Neutrophil (primary cell): ENCODE measurements around the gene MMUT.
"Not testable (repeated sequence)": the region's sequence is repeated elsewhere in the genome, so short reads cannot be mapped to it uniquely, and the experiment has no call there.

Source experiments
- H3K27ac ChIP-seq: fragments of 200-600 bp; sonication (generic); 2 replicates; pipeline ENCODE4 v1.5.1; 2016; ENCODE audit warnings: mild to moderate bottlenecking, moderate library complexity
- H3K27me3 ChIP-seq: fragments of 200-600 bp; sonication (generic); 2 replicates; pipeline ENCODE4 v1.6.0; 2016; ENCODE audit warnings: mild to moderate bottlenecking
- H3K36me3 ChIP-seq: fragments of 200-600 bp; sonication (generic); 2 replicates; pipeline ENCODE4 v1.5.1; 2017
- H3K4me1 ChIP-seq, 2 experiments: fragments of 200-600 bp in 1 of 2; sonication (generic) in 1 of 2; 1 replicate in 1 of 2; 2 replicates in 1 of 2; pipeline versions ENCODE4 v1.5.1 to v1.6.1; 2013 to 2016; ENCODE audit warnings: low read depth in 1 of 2, low read length in 1 of 2, mild to moderate bottlenecking in 1 of 2, moderate library complexity in 1 of 2; ENCODE audit not compliant: control insufficient read depth in 1 of 2, insufficient read depth in 1 of 2
- H3K4me3 ChIP-seq, 2 experiments: fragments of 200-600 bp in 1 of 2; sonication (generic) in 1 of 2; 1 replicate in 1 of 2; 2 replicates in 1 of 2; pipeline ENCODE4 v1.5.1; 2013 to 2016; ENCODE audit warnings: low read depth in 1 of 2, low read length in 1 of 2, mild to moderate bottlenecking in 1 of 2, moderate library complexity in 1 of 2
- H3K9me3 ChIP-seq: fragments of 200-600 bp; sonication (generic); 2 replicates; pipeline ENCODE4 v1.5.1; 2016
- CTCF ChIP-seq: fragments of 200-600 bp; sonication (generic); IDR thresholded peaks from 2 replicates; pipeline ENCODE4 v1.5.1; 2016; ENCODE audit warnings: antibody characterized with exemption

MMUT gene

GRCh38 chr6:49406250-49406970 is 56.6 kb downstream of the MMUT start:
- Histone ChIP-seq H3K4me1 (no peaks in the 10 kb centered on the region), H3K4me3 (no peak overlapping the region), H3K27me3 (no peaks in the 10 kb centered on the region), H3K9me3 (no peaks in the 10 kb centered on the region), H3K27ac (no peak overlapping the region), H3K36me3 (no peaks in the 10 kb centered on the region)
- TF ChIP-seq CTCF: no peak

GRCh38 chr6:49401063-49401462 is 62.0 kb downstream of the MMUT start:
- no peaks in the 10 kb centered on the region for H3K27me3 ChIP-seq
- H3K27ac ChIP-seq: no peak overlapping the region
- no peaks in the 10 kb centered on the region for H3K36me3 ChIP-seq
- no peaks in the 10 kb centered on the region for H3K9me3 ChIP-seq
- H3K4me3 ChIP-seq: no peak overlapping the region
- no peak for TF ChIP-seq CTCF
- no peaks in the 10 kb centered on the region for H3K4me1 ChIP-seq

GRCh38 chr6:49386667-49387508 is 76.2 kb downstream of the MMUT start:
- not testable (repeated sequence) for H3K36me3 ChIP-seq, H3K9me3 ChIP-seq, H3K27ac ChIP-seq, H3K4me1 ChIP-seq, H3K27me3 ChIP-seq, H3K4me3 ChIP-seq

GRCh38 chr6:49384904-49385303 is 78.1 kb downstream of the MMUT start:
- no peaks in the 10 kb centered on the region for H3K36me3 ChIP-seq
- no peak overlapping the region for H3K27ac ChIP-seq
- H3K4me1 ChIP-seq: no peaks in the 10 kb centered on the region
- no peaks in the 10 kb centered on the region for H3K9me3 ChIP-seq
- H3K27me3 ChIP-seq: no peaks in the 10 kb centered on the region
- TF ChIP-seq CTCF: no peak
- no peak overlapping the region for H3K4me3 ChIP-seq
